Panc1 (cell line): ENCODE measurements around the gene C1QL3. TPM values are rescaled to one million over a fixed set of nuclear protein-coding genes. Genes with fewer than 3 reads are reported as not detected.

ENCODE experiments used
- ATAC-seq: fragments of 200-7000 bp; cut with Tn5 transposase; 2 replicates; pipeline ENCODE4 v1.9.1; 2020; ENCODE audit warnings: mild to moderate bottlenecking, moderate library complexity
- Bru-seq: library from RNA; stranded (reverse); fragments of 400-500 nt; gene quantifications from one replicate; lab custom pipeline; 2021; lab: Mats Ljungman, UMichigan
- BruChase-seq, 2 experiments: library from RNA; stranded (reverse); fragments of 400-500 nt; gene quantifications; one replicate each; lab custom pipeline; 2021; lab: Mats Ljungman, UMichigan
- BruUV-seq: library from RNA; stranded (reverse); fragments of 400-500 nt; replicated peaks from 2 replicates; lab custom pipeline; 2021; lab: Mats Ljungman, UMichigan
- CTCF ChIA-PET: fragments of 300-600 bp; sonication (Branson Sonifier 250); formaldehyde crosslinking; loops from one replicate; lab custom pipeline; 2022; ENCODE audit warnings: antibody characterized with exemption; lab: Charles Lee
- POLR2A ChIA-PET: fragments of 300-600 bp; sonication (Branson Sonifier 250); formaldehyde crosslinking; loops from one replicate; lab custom pipeline; 2022; ENCODE audit warnings: antibody characterized with exemption; lab: Charles Lee
- DNase-seq: peaks from one replicate; pipeline ENCODE4 v3.0.0-alpha.2; 2010; ENCODE audit warnings: low read depth, low spot score
- H3K27ac ChIP-seq: 2 replicates; pipeline ENCODE4 v1.5.1; 2011; ENCODE audit warnings: mild to moderate bottlenecking, low read length, inconsistent platforms
- H3K27me3 ChIP-seq: fragments of 200-500 bp; sonication (Bioruptor generic); 2 replicates; pipeline ENCODE4 v1.6.0; 2014; ENCODE audit warnings: low read length, inconsistent platforms; ENCODE audit not compliant: control insufficient read depth, insufficient read depth
- H3K36me3 ChIP-seq: fragments of 200-500 bp; sonication (Bioruptor generic); 2 replicates; pipeline ENCODE4 v1.5.1; 2014; ENCODE audit warnings: inconsistent platforms, mild to moderate bottlenecking, low read length, moderate library complexity; ENCODE audit not compliant: control insufficient read depth, insufficient read depth
- H3K4me1 ChIP-seq: 2 replicates; pipeline ENCODE4 v1.5.1; 2011; ENCODE audit warnings: inconsistent platforms, mild to moderate bottlenecking, low read length, moderate library complexity; ENCODE audit not compliant: control insufficient read depth, insufficient read depth
- H3K4me3 ChIP-seq, 2 experiments: 2 replicates each; pipeline ENCODE4 v1.5.1; 2011 to 2012; ENCODE audit warnings: low read depth in 2 of 2, low read length in 2 of 2, mild to moderate bottlenecking in 2 of 2, inconsistent platforms in 1 of 2, moderate library complexity in 1 of 2
- H3K9me3 ChIP-seq: fragments of 200-500 bp; sonication (Bioruptor generic); 2 replicates; pipeline ENCODE4 v1.5.1; 2014; ENCODE audit warnings: low read depth, mild to moderate bottlenecking, inconsistent platforms, low read length, moderate library complexity; ENCODE audit not compliant: control insufficient read depth, insufficient read depth
- CTCF ChIP-seq: fragments of 450-650 bp; IDR thresholded peaks from 2 replicates; pipeline ENCODE4 v1.5.1; 2017; ENCODE audit warnings: mild to moderate bottlenecking
- POLR2AphosphoS5 ChIP-seq: IDR thresholded peaks from 2 replicates; pipeline ENCODE4 v1.6.1; 2012; ENCODE audit warnings: mild to moderate bottlenecking, low read depth, low read length, moderate library complexity
- REST ChIP-seq, 2 experiments: IDR thresholded peaks; 2 replicates each; pipeline ENCODE4 v1.6.1; 2011 to 2012; ENCODE audit warnings: low read depth in 2 of 2, control low read depth in 1 of 2, low read length in 1 of 2, mild to moderate bottlenecking in 1 of 2, moderate library complexity in 1 of 2; ENCODE audit not compliant: insufficient read depth in 1 of 2
- SIN3A ChIP-seq: IDR thresholded peaks from 2 replicates; pipeline ENCODE4 v1.6.1; 2012; ENCODE audit warnings: low read depth, mild to moderate bottlenecking, low read length, moderate library complexity, borderline replicate concordance; ENCODE audit not compliant: insufficient read depth
- TCF7L2 ChIP-seq: IDR thresholded peaks from 2 replicates; pipeline ENCODE4 v1.6.1; 2011; ENCODE audit warnings: mild to moderate bottlenecking, low read depth, low read length, inconsistent platforms
- in situ Hi-C: cut with HindIII; loops from 2 replicates; pipeline ENCODE4 v1.10.0; 2016; ENCODE audit warnings: low sequenced_read_pairs, low pct_unique_long_range_greater_than_20kb
- intact Hi-C: fragments of 100-400 bp; cut with micrococcal nuclease; formaldehyde crosslinking; loops from one replicate; pipeline ENCODE4 v1.10.0; 2022; ENCODE audit not compliant: unreplicated experiment
- long read RNA-seq: library from polyadenylated mRNA; unstranded; transcript quantifications from one replicate; pipeline ENCODE4 v2.0.0, GENCODE V29; 2021; ENCODE audit not compliant: unreplicated experiment
- polyA plus RNA-seq: library from polyadenylated mRNA; unstranded; fragments of >200 nt; gene quantifications from one replicate; pipeline ENCODE4 v1.2.1, GENCODE V29; 2012; ENCODE audit warnings: missing spikeins; ENCODE audit not compliant: insufficient read length
- total RNA-seq: library from RNA; stranded (reverse); gene quantifications from one replicate; pipeline ENCODE4 v1.2.1, GENCODE V29; 2021; ENCODE audit not compliant: unreplicated experiment

The C1QL3 gene
- total RNA-seq (not detected), Bru-seq, nascent RNA (percentile 13 among the genes with signal in this experiment), BruChase-seq, experiment 1, labeled RNA remaining after a 2-hour chase (percentile 9 among the genes with signal in this experiment), BruChase-seq, experiment 2, labeled RNA remaining after a 6-hour chase (not detected)
- 0.61 TPM for polyA plus RNA-seq
- long read RNA-seq, partial matches to known transcripts: 0 of 1 reads
- long read RNA-seq, other reads (novel, unspliced or antisense): 1 of 1 reads

GRCh38 chr10:16521311-16522016 is at the start of gene C1QL3:
C1QL3 (minus strand) TSS chr10:16521879; CDS start chr10:16521065, 814 bp downstream.
- Histone ChIP-seq H3K36me3 (no peaks in the 10 kb centered on the region), H3K4me1 (no peaks in the 10 kb centered on the region), H3K9me3 (no peaks in the 10 kb centered on the region), H3K27me3 (peaks cover 3% of the 10 kb centered on the region; the same call in 1 of the 2 replicates), H3K4me3 (peak within 1 kb of the TSS; percentile 30 to 39; a peak in 3 of 4 replicates), H3K27ac (no peak within 1 kb of the TSS)
- POLR2A ChIA-PET: no interaction called here
- in situ Hi-C loops: no loop called here
- TF ChIP-seq REST (IDR thresholded peaks at IDR 0.05; ENCODE audit: insufficient read depth in 1 of 2, low read depth in 2 of 2, low read length in 1 of 2): no peak
- TF ChIP-seq CTCF: no peak
- no peak for TF ChIP-seq SIN3A
- TF ChIP-seq POLR2AphosphoS5: no peak
- no peak for TF ChIP-seq TCF7L2
- intact Hi-C loops: no loop called here
- CTCF ChIA-PET: no interaction called here
- ATAC-seq (peak; percentile 80), DNase-seq (no peak)
- BruUV-seq: no TSS peak

- ChIA-PET CTCF (no interaction called here), POLR2A (no interaction called here)
- ATAC-seq (no peak), DNase-seq (no peak)
- BruUV-seq: no TSS peak
- Histone ChIP-seq H3K4me1 (no peaks in the 10 kb centered on the region), H3K27ac (no peak overlapping the region), H3K9me3 (no peaks in the 10 kb centered on the region), H3K36me3 (no peaks in the 10 kb centered on the region), H3K4me3 (no peak overlapping the region), H3K27me3 (no peaks in the 10 kb centered on the region; the same call in 1 of the 2 replicates)
- TF ChIP-seq POLR2AphosphoS5: no peak
- TF ChIP-seq REST (IDR thresholded peaks at IDR 0.05; ENCODE audit: insufficient read depth in 1 of 2, low read depth in 2 of 2, low read length in 1 of 2): no peak
- TF ChIP-seq CTCF: no peak
- no peak for TF ChIP-seq SIN3A
- TF ChIP-seq TCF7L2: no peak
- in situ Hi-C loops (no loop called here), intact Hi-C loops (no loop called here)
Observed at GRCh38 chr10:16570731-16571130, 49.1 kb upstream of the C1QL3 start.
